ENCODE results near the gene FTO. TPM values are rescaled to one million over a fixed set of nuclear protein-coding genes. Genes with fewer than 3 reads are reported as not detected.

FTO gene
- total RNA-seq, 1 donor from 2014 or later, result 69.5 TPM

DNA sequence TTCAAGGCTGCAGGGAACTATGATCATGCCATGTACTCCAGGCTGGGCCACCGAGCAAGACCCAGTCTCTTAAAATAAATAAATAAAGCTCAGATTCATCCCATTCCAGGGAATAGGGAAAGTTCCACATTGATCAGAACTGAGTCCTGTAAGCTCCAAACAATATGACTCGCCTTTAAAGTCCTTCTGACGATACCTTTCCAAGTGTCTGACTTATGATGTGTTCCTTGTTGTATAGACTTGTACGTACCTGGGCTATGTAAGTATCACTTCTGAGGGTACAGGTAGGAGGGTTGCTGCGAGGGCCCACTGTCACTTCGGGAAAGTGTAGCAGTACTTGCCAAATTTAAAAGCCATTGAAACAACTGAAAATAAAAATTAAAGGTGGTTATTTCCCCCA lies 329.8 kb downstream of the FTO start:
- DNase-seq (ENCODE audit: missing footprints) (no peak), ATAC-seq (no peak)
- intact Hi-C loops (cut with DNase I), result no loop called here

DNA sequence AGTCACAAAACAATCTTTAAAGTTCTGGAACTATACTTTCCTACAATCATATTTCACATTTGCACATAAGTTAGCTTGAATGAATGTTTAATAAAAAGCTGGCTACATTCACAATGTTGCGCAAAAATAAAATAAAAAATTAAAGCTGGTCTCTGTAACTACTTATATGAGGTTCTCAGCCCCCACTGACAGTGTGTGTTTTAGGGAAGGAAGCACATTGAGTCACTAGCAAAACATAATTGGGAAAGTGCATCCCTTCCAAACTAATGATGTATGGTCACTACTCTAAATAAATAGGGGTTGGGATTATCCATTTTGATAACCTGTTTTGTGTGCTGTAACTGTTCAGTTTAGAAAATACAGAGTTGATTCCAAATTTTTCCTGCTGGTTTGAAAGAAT lies 330.7 kb downstream of the FTO start:
- intact Hi-C loops (cut with DNase I), result no loop called here
- no peak for ATAC-seq
- DNase-seq (ENCODE audit: missing footprints), result no peak

DNA sequence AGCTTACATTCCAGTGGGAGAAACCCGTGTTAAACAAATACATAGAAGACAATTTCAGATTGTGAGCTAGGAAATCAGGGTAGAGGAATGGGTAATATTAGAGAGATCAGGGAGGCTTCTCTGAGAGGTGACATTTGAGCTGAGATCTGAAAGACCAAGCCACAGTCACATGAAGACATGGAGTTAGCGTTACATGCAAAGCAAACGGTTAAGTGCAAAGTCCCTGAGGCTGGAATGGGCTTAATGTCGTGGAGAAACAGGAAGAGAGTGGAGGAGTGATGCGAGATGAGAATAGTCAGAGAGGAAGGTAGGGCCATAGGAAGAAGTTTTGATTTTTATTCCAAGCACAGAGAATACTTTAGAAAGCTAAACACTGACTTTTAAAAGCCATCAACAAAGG lies 336.5 kb downstream of the FTO start:
- no peak for ATAC-seq

DNA sequence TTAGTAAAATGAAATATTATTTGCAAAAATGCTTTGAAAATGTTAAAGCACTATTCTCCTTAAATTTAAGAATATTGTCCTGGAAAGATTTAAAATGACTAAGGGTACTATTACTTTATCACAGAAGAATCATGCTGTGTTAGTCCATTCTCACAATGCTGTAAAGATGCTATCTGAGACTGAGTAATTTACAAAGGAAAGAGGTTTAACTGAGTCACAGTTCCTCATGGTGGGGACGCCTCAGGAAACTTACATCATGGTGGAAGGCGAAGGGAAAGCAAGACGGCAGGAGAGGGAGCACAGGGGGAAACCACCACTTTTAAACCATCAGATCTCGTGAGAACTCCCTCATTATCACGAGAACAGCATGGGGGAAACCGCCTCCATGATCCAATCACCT lies 337.0 kb downstream of the FTO start:
- ATAC-seq, result no peak
- intact Hi-C loops (cut with DNase I), result no loop called here
- no peak for DNase-seq (ENCODE audit: missing footprints)

More for the DNA sequence above, 336.5 kb downstream of the FTO start:
- intact Hi-C loops (cut with DNase I), result no loop called here
- DNase-seq (ENCODE audit: missing footprints), result no peak

DNA sequence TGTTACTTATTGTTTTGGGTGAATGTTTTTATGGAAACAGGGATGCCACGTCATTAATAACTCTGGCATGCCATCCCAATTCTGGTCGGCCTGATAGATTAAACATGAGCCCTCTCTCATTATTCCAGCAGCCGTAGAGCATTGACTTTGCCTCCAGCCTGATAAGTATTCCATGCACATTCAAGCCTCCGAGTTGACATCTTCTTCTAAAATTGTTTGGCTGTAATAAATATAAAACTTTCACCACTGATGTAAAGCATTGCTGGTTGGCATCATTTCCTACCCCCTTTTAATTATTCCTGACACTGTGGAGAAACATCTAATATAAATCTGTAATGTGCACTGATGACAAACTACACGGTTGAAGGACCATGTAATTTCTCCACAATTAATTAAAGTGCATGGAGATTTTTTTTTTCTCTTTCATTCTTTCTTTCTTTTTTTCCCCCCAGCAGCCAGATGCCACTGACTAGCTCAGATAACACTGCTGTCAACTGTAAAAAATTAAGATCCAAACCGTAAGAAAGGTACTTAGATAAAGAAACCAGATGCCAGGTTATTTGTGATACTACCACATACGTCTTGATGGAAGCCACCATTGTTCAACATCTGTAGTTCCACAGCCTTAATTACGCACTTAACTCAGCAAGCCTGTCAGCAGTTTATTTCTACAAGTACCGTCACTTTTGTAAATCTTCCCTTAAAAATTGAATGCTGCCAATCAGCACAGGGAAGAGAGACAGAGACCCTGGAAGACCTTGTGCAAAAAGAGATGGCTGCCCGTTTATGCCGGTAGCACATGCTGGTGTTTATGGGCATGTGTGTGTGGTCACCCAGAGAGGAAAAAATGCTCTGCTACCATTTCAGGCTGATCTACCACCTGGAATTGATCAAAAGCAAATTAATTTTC lies 344.9 kb downstream of the FTO start:
- DNase-seq (ENCODE audit: missing footprints), result no peak
- intact Hi-C loops (cut with DNase I), result no loop called here
- ATAC-seq, result no peak

DNA sequence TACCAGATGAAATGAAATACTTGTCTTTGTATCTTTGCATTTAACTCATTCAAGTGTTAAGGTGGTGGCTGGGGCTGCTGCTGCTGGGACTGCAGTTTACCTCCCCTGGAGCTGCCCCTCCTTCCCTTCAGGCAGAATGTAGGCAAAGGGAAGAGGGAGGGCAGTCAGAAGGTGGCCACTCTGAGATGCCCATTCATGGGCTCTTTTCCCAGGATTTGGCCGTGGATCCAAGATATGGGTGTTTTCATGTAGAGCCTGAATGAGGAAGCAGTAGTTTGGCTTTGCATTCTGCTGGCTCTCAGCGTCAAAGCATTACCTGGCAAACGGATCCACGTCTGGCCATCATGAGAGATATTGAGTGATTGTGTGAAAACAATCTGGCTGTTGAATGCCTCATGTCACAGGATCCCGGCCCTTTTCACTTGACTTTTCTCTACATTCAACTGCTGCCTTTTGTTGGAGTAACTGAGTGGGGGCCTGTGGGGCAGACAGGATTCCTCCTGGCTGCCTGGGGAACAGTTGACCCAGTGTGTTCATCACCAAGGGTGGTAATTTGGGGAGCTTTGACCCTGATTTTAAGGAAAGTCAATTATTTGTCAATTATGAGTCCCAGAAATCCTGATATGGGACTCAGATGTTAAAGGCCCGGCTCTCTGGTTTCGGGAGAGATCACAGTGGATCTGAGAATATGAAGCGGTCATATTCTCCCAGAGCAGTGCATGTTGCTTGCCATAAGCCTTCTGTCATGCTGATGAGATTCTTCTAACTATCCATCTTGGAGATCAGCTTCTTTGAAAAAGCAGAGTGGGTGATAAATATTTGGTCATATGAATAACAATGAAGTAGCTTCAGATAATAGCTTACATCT lies 345.9 kb downstream of the FTO start:
- no peak for ATAC-seq
- intact Hi-C loops (cut with DNase I), result no loop called here

DNA sequence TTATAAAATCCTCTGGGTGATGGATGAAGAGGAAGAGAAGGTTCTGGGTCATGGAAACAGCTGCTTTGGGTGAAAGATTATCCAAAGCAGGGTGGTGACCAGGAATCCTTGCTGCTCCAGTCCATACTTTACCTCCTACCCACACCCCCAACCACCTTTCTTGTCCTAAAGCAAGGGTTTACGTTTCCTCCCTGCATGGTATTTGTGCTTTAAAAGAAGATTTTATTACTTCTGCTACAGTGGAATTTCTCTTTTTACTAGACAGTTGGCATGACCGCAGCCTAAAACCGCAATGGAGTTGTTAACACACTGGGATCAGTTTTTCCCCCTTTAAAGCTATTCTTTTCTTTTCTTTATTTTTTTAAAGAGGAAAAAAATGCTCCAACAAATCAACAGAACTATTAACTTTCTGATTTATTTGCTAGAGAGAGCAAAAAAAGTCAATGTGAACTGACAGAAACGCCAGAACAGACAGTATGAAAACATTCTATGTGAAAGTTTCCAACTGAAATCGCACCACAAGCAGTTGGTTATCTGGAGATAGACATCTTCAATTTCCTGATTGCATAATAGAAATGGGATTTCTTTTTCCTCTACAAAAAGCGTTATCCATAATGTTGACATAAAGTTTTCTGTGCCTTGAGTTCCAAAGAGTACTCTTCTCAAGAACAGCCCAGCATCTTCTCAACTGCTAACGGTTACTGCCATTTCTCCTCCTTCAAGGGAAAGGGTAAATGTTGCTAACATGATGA lies 346.7 kb downstream of the FTO start:
- ATAC-seq (no peak), DNase-seq (ENCODE audit: missing footprints) (no peak)
- intact Hi-C loops (cut with DNase I), result no loop called here

More for the DNA sequence above, 345.9 kb downstream of the FTO start:
- no peak for DNase-seq (ENCODE audit: missing footprints)

DNA sequence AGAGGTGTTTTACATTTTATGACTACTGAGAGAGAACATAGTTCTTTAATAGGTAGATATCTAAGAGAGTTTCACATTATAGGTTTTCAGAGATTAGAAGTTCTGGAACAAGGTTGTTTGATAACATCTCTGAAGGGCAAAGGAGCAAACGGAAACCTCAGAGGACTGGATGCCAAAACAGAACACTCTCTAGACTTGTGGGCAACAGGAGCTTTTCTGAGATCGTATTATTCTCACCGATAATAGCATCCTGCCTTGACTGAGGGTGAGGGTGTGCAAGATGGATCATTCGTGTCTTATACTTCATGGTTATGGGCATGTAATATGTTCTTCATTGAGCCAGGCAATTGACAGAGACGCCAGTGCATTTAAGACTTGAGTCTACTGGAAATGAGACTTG lies 347.9 kb downstream of the FTO start:
- intact Hi-C loops (cut with DNase I), result no loop called here
- DNase-seq (ENCODE audit: missing footprints), result no peak
- ATAC-seq, result no peak

DNA sequence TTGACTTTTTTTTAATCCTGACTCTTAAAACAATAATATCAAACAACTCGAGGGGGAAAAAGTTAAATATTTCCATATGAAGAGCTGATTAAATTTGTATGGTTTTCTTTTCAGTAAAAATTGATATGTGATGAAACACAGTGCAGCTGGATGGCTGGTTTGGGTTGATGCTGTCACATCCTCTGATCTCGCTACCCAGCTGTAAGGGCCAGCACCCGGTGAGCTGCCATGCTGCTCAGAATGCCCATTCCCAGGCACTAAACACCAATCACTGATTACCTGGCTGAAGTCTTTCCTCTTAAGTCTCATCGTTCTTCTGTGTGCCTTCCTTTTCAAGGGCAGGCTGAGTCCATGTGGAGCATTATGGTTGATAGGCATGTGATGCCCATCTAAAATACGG lies 348.3 kb downstream of the FTO start:
- intact Hi-C loops (cut with DNase I), result no loop called here
- no peak for DNase-seq (ENCODE audit: missing footprints)
- no peak for ATAC-seq

DNA sequence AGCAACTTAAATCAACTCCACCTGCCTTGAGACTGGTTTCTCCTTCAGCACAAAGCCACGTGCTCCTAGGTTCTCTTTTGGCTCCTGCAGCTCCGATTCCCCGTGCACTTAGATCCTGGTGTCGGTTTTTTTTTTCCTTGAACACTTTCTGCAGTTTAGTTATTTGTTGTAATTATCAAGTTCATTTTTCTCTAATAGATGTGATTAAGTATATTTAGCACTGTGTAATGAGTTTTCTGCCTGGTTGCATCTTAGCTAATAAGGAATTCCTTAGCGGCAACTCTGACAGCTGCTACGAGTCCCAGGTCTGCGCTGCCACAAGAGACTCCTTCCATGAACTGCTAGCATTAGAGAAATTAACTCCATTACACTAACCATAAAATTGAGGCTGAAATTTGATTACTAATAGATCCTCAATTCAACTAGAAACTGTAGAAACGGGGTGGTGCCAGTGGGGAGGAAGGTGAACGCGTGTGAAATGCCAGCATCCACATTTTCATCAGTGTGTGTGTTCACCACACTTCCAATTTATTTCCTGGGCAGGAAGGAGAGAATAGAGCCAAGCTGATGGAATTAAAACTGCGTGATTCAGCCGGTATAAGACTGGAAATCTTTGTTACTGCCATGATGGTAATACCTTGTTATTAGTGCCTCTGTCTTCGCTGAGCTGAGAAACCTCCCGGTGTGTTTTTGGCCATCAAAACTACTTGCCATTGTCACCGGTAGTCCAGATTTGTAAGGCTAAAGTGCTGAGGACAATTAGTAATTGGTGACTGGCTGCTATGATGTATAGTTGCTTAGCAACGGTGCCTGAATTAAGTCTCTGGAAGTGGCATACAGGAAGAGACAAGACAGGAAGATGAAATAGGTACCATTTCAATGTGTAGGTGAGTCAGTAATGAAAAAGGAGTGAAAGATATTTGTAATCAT lies 350.2 kb downstream of the FTO start:
- DNase-seq (ENCODE audit: missing footprints), result no peak
- ATAC-seq, result no peak
- intact Hi-C loops (cut with DNase I), result no loop called here

DNA sequence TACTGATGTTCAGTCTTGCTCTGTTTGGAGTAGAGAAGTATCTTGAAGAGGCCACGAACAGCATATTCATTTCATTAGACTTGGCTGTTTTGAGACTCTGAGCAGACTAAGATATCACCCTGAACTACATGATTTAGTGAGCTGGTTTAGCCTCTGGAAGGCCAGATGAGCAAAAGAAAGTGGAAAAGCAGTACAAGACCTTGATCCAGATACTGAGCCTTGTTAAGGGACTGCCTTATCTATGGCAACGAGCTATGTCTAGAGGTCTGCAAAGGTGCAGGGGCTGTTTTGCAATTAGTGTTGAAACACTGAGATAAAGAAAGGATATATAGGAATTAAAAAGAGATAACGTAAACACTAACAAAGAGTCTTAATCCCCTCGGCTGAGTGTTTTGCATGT lies 351.2 kb downstream of the FTO start:
- DNase-seq (ENCODE audit: missing footprints), result no peak
- no peak for ATAC-seq
- intact Hi-C loops (cut with DNase I), result no loop called here

DNA sequence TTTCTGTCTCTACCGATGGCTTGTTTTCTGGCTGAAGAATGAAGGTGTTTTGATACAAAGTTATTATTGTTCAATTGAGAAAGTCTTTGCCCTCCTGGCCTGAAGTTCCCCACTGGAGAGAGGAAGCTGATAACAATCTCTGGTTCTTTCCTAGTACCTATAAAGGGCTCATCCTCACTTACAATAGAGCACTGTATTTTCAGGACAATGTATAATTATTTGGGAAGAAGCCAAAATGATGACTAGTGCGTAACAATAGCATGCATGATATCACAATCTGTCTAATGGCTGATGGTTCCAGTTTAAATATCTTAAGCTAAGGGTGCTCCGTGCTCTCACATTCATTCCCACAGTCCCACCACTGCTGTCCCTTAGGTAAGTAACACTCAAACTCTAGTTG lies 351.9 kb downstream of the FTO start:
- intact Hi-C loops (cut with DNase I), result no loop called here
- DNase-seq (ENCODE audit: missing footprints), result no peak
- no peak for ATAC-seq

DNA sequence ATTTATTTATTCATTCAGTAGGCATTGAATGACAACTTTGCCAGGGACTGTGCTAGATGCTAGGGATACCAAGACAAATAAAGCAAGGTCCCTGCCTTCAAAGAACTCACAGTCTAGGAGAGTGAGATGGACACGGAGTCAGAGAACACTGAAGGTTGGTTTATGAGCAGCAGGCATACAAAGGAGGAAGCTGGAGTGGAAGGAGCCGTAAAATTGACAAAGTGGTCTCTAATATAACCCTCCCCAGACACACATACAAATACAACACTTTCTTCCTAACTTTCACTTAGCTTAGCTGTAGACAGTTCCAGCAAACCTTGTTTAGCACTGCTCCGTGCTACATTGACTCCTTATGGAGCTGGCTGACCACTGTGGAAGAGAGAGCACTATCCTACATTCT lies 353.0 kb downstream of the FTO start:
- ATAC-seq (no peak), DNase-seq (ENCODE audit: missing footprints) (no peak)
- intact Hi-C loops (cut with DNase I), result no loop called here

DNA sequence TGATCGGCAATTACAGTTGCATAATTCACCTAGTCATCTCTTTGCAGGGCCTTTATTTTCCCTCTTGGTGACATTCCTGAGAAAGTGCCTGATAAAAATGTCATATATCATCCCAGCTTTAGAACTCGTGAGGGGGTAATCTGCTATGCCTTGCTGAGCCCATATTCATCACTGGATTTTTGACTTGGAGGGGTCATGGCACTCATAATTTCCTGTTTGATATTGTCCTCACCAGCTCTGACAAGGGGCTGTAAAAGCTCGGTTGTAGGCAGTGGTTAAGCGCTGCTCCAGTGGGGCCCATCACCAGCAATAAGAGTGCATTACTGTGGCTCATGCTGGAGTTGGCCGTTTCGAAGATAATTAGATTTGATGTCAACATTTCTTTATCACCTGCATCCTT lies 355.4 kb downstream of the FTO start:
- intact Hi-C loops (cut with DNase I), result no loop called here
- ATAC-seq (no peak), DNase-seq (ENCODE audit: missing footprints) (no peak)

DNA sequence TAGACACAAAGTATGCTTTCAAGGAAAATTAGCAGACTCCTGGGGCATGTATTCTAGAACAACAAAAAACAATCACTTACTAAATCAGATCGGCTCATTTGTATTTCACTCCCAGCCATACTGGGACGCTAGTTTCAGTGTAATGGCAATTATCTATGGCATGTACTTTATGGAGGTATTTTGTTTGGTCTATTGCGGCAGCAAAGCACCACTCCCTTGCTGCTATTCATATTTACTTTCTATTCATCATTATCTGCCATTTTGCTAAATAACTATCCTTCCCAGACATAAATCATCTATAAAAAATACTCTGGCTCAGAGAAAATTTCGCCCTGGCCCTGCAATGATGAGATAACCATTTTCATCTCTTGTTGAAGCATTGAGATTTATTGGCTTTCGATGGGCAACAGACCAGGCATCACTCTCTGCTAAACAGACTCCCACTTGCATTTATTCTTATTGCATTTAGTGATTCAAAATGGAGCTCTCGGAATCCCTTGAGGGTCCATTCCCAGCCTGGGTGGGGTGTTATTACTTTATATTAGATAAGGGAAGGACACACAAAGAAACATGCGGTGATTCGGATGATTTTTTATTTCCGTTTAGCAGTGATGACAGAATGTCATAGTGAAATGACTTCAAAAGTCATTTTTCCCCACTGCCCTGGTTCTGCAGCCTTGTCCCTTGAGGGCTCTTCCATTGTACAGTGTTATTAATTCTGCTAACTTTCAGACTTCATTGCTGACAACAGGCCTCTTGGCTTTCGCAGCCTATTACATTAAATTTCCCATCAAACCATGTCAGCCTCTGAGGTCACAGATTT lies 356.9 kb downstream of the FTO start:
- ATAC-seq, result no peak
- DNase-seq (ENCODE audit: missing footprints), result no peak
- intact Hi-C loops (cut with DNase I), result no loop called here

DNA sequence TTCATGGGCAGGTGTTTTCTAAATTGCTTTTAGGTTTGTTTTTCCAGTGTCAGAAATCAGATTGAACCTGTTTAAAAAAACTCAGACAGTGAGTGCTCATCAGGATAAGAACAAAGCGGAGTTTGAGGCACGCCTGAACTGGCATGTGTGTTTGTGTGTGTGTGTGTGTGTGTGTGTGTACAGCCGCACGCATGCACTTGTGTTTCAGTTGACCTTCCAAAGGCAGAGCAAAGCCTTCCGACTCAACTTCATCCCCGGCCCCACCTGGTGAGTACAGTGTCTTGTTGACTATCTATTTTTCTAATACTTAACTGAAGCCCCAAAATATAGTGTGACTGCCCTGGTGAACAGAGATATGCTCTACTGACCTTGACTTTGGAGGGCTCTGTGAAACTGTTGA lies 357.5 kb downstream of the FTO start:
- no peak for DNase-seq (ENCODE audit: missing footprints)
- peak; percentile 5 for ATAC-seq
- intact Hi-C loops (cut with DNase I), result no loop called here

Measured in Right ventricle myocardium inferior (tissue), 1 donor.